ENCODE measurements around the gene S100A3. TPM values are rescaled to one million over a fixed set of nuclear protein-coding genes. Genes with fewer than 3 reads are reported as not detected.

Gene S100A3
- total and polyA plus RNA-seq, 3 donors from 2014 or later, result 0.67 TPM; not detected in 2

- Histone ChIP-seq H3K4me3 (no peak overlapping the region), H3K36me3 (ENCODE audit: low read depth, missing control alignments) (no peaks in the 10 kb centered on the region), H3K9me3 (no peaks in the 10 kb centered on the region), H3K27ac (peak overlapping the region in 1 of 2 donors; percentile 72), H3K27me3 (no peaks in the 10 kb centered on the region), H3K4me1 (peaks cover 25% of the 10 kb centered on the region)
- 90 to 92% methylated on average over 8 of the region's 8 CpGs for WGBS, 2 donors
- intact Hi-C loops (cut with DNase I; ENCODE audit: low total_unique reads), result no loop called here
- TF ChIP-seq POLR2A (IDR thresholded peaks at IDR 0.05), result no peak
- TF ChIP-seq CTCF (IDR thresholded peaks at IDR 0.05), result no peak
- DNase-seq, result no peak
Measured at GRCh38 chr1:153546371-153546770, 2.7 kb downstream of the S100A3 start.

GRCh38 chr1:153545067-153546055, 3.7 kb downstream of the S100A3 start, which contains the start of gene S100A4:
Gene S100A4, minus strand, starts transcription at chr1:153545806. Its CDS starts 1,012 bp downstream, at chr1:153544794.
- TF ChIP-seq CTCF (IDR thresholded peaks at IDR 0.05), result no peak
- no peak for TF ChIP-seq POLR2A (IDR thresholded peaks at IDR 0.05)
- Histone ChIP-seq H3K9me3 (no peaks in the 10 kb centered on the region), H3K4me1 (peaks cover 25% of the 10 kb centered on the region), H3K36me3 (ENCODE audit: low read depth, missing control alignments) (no peaks in the 10 kb centered on the region), H3K27me3 (no peaks in the 10 kb centered on the region), H3K4me3 (peak within 1 kb of the TSS; percentile 6), H3K27ac (peak within 1 kb of the TSS in 1 of 2 donors; percentile 80)
- intact Hi-C loops (cut with DNase I; ENCODE audit: low total_unique reads), result no loop called here
- peak; percentile 82 for DNase-seq
- 59 to 63% methylated on average over 19 of the region's 19 CpGs for WGBS, 2 donors

GRCh38 chr1:153544453-153545066, 4.5 kb downstream of the S100A3 start:
- H3K4me1 ChIP-seq, result peaks cover 21% of the 10 kb centered on the region
- 60 to 75% methylated on average over 6 to 10 of the region's 10 CpGs for WGBS, 2 donors
- no peaks in the 10 kb centered on the region for H3K27me3 ChIP-seq
- H3K4me3 ChIP-seq, result no peak overlapping the region
- no peak for DNase-seq
- TF ChIP-seq POLR2A (IDR thresholded peaks at IDR 0.05) (no peak), CTCF (IDR thresholded peaks at IDR 0.05) (no peak)
- intact Hi-C loops (cut with DNase I; ENCODE audit: low total_unique reads), result no loop called here
- no peaks in the 10 kb centered on the region for H3K36me3 ChIP-seq (ENCODE audit: low read depth, missing control alignments)
- H3K27ac ChIP-seq, result peak overlapping the region in 1 of 2 donors; percentile 80
- H3K9me3 ChIP-seq, result no peaks in the 10 kb centered on the region

GRCh38 chr1:153543736-153544135, 5.3 kb downstream of the S100A3 start:
- H3K27ac ChIP-seq, result no peak overlapping the region
- intact Hi-C loops (cut with DNase I; ENCODE audit: low total_unique reads), result no loop called here
- no peak for DNase-seq
- no peak overlapping the region for H3K4me3 ChIP-seq
- TF ChIP-seq POLR2A (IDR thresholded peaks at IDR 0.05), result no peak
- TF ChIP-seq CTCF (IDR thresholded peaks at IDR 0.05), result no peak
- H3K4me1 ChIP-seq, result peaks cover 13% of the 10 kb centered on the region
- H3K9me3 ChIP-seq, result no peaks in the 10 kb centered on the region
- H3K36me3 ChIP-seq (ENCODE audit: low read depth, missing control alignments), result no peaks in the 10 kb centered on the region
- no peaks in the 10 kb centered on the region for H3K27me3 ChIP-seq
- WGBS, 2 donors, result 63 to 64% methylated on average over 4 of the region's 4 CpGs
